ENCODE data around the gene TBL2. TPM values are rescaled to one million over a fixed set of nuclear protein-coding genes. Genes with fewer than 3 reads are reported as not detected.
A peak's percentile ranks its signal among the peaks of the same experiment; 100 is the strongest.

TBL2 gene
- total and polyA plus RNA-seq, 2 experiments from 2014 or later, result 6.9 to 27.8 TPM

- H3K36me3 Mint-ChIP-seq (ENCODE audit: low read depth), result no peaks in the 10 kb centered on the region; the same call in 2 of the 3 replicates
- H3K27me3 Mint-ChIP-seq (ENCODE audit: insufficient read depth, low read depth, poor library complexity), result peaks cover 27% of the 10 kb centered on the region
- H3K9me3 Mint-ChIP-seq, result no peaks in the 10 kb centered on the region; the same call in 2 of the 3 replicates
- Histone ChIP-seq H3K79me2 (replicated peaks; ENCODE audit: insufficient read depth) (no peaks in the 10 kb centered on the region), H2AFZ (peak within 1 kb of the TSS; percentile 84), H4K20me1 (replicated peaks; ENCODE audit: insufficient read depth) (no peaks in the 10 kb centered on the region), H3K4me3 (peak within 1 kb of the TSS; percentile 83), H3K36me3 (ENCODE audit: insufficient read depth) (no peaks in the 10 kb centered on the region), H3K27ac (ENCODE audit: low read depth) (no peak within 1 kb of the TSS), H3F3A (replicated peaks; ENCODE audit: low read depth) (no peaks in the 10 kb centered on the region), H3K9me2 (ENCODE audit: insufficient read depth) (no peaks in the 10 kb centered on the region), H3K4me2 (peak within 1 kb of the TSS; percentile 97), H3K4me1 (ENCODE audit: insufficient read depth) (0 out of 2 replicates have a peak, but pooled peaks cover 8% of the 10 kb centered on the region), H3K27me3 (ENCODE audit: insufficient read depth) (peaks cover 13% of the 10 kb centered on the region)
- H3K4me3 Mint-ChIP-seq, result peak within 1 kb of the TSS; percentile 86
- no peak within 1 kb of the TSS for H3K27ac Mint-ChIP-seq
- H3K4me1 Mint-ChIP-seq, result peaks cover 3% of the 10 kb centered on the region; the same call in 2 of the 3 replicates
- ATAC-seq (peak; percentile 73), DNase-seq (ENCODE audit: low spot score) (peak; percentile 98)
- peak; percentile 88 for TF ChIP-seq POLR2AphosphoS5 (IDR thresholded peaks at IDR 0.05; ENCODE audit: low read depth)
- TF ChIP-seq ZNF114 (CRISPR knock-in tag; IDR thresholded peaks at IDR 0.05), result no peak
Measured at GRCh38 chr7:73623798-73624668, 45.7 kb upstream of the TBL2 start, which contains the start of gene MLXIPL. MLXIPL (minus strand) TSS chr7:73624522; CDS start chr7:73624492, 30 bp downstream.

GRCh38 chr7:73622909-73623797 lies 44.8 kb upstream of the TBL2 start:
- no peaks in the 10 kb centered on the region for H3K9me2 ChIP-seq (ENCODE audit: insufficient read depth)
- peak overlapping the region; percentile 97 for H3K4me2 ChIP-seq
- H3K4me3 ChIP-seq, result peak overlapping the region; percentile 83
- no peaks in the 10 kb centered on the region for H4K20me1 ChIP-seq (replicated peaks; ENCODE audit: insufficient read depth)
- Mint-ChIP-seq H3K9me3 (no peaks in the 10 kb centered on the region; the same call in 2 of the 3 replicates), H3K27me3 (ENCODE audit: insufficient read depth, low read depth, poor library complexity) (peaks cover 23% of the 10 kb centered on the region), H3K4me1 (peaks cover 5% of the 10 kb centered on the region; the same call in 2 of the 3 replicates), H3K27ac (no peak overlapping the region), H3K4me3 (peak overlapping the region; percentile 86), H3K36me3 (ENCODE audit: low read depth) (no peaks in the 10 kb centered on the region; the same call in 2 of the 3 replicates)
- no peaks in the 10 kb centered on the region for H3K36me3 ChIP-seq (ENCODE audit: insufficient read depth)
- H3F3A ChIP-seq (replicated peaks; ENCODE audit: low read depth), result no peaks in the 10 kb centered on the region
- TF ChIP-seq JUNB (IDR thresholded peaks at IDR 0.05; ENCODE audit: unreplicated experiment) (peak; percentile 12), CREB1 (CRISPR knock-in tag; IDR thresholded peaks at IDR 0.05; ENCODE audit: low read depth) (peak; percentile 25; the same call in 1 of the 2 replicates), ZNF462 (CRISPR knock-in tag; IDR thresholded peaks at IDR 0.05) (no peak)
- H3K27ac ChIP-seq (ENCODE audit: low read depth), result no peak overlapping the region
- H2AFZ ChIP-seq, result peak overlapping the region; percentile 84
- no peaks in the 10 kb centered on the region for H3K79me2 ChIP-seq (replicated peaks; ENCODE audit: insufficient read depth)
- H3K27me3 ChIP-seq (ENCODE audit: insufficient read depth), result peaks cover 13% of the 10 kb centered on the region
- peak; percentile 96 for DNase-seq (ENCODE audit: low spot score)
- peak; percentile 80 for ATAC-seq
- H3K4me1 ChIP-seq (ENCODE audit: insufficient read depth), result 0 out of 2 replicates have a peak, but pooled peaks cover 8% of the 10 kb centered on the region
